MCF 10A (cell line): ENCODE results near the gene AMZ1. TPM values are rescaled to one million over a fixed set of nuclear protein-coding genes. Genes with fewer than 3 reads are reported as not detected.

Source experiments
- BruUV-seq: library from RNA; stranded (reverse); fragments of 400-500 nt; replicated peaks from 2 replicates; lab custom pipeline; 2021; lab: Mats Ljungman, UMichigan
- CTCF ChIA-PET: fragments of 300-600 bp; sonication (Branson Sonifier 250); formaldehyde crosslinking; extraction: SDS; loops from one replicate; lab custom pipeline; 2021; ENCODE audit warnings: antibody characterized with exemption, inconsistent platforms; lab: Yijun Ruan, JAX
- POLR2A ChIA-PET: fragments of 300-600, 350-650 bp; sonication (Branson Sonifier 250); formaldehyde crosslinking; extraction: SDS; loops from one replicate; lab custom pipeline; 2020; ENCODE audit warnings: antibody characterized with exemption, inconsistent platforms; lab: Yijun Ruan, JAX
- DNase-seq: peaks from one replicate; pipeline ENCODE4 v3.0.0-alpha.2; 2018; ENCODE audit not compliant: unreplicated experiment
- H3K27ac Mint-ChIP-seq: one replicate; pipeline ENCODE4 v1.8.0; 2022; ENCODE audit warnings: mild to moderate bottlenecking, low read depth, mixed read lengths; ENCODE audit not compliant: unreplicated experiment
- H3K27me3 Mint-ChIP-seq: one replicate; pipeline ENCODE4 v1.8.0; 2022; ENCODE audit warnings: mixed read lengths; ENCODE audit not compliant: insufficient read depth, unreplicated experiment
- H3K36me3 Mint-ChIP-seq: one replicate; pipeline ENCODE4 v1.8.0; 2022; ENCODE audit warnings: mild to moderate bottlenecking, moderate library complexity, mixed read lengths; ENCODE audit not compliant: insufficient read depth, unreplicated experiment
- H3K4me1 Mint-ChIP-seq: one replicate; pipeline ENCODE4 v1.8.0; 2022; ENCODE audit warnings: mixed read lengths; ENCODE audit not compliant: insufficient read depth, unreplicated experiment
- H3K4me3 Mint-ChIP-seq: one replicate; pipeline ENCODE4 v1.8.0; 2022; ENCODE audit warnings: mild to moderate bottlenecking, moderate library complexity, mixed read lengths; ENCODE audit not compliant: unreplicated experiment
- H3K9me3 Mint-ChIP-seq: one replicate; pipeline ENCODE4 v1.8.0; 2022; ENCODE audit warnings: mixed read lengths; ENCODE audit not compliant: unreplicated experiment
- CTCF ChIP-seq: fragments of 200-600 bp; IDR thresholded peaks from one replicate; pipeline ENCODE4 v1.8.0; 2022; ENCODE audit warnings: antibody characterized with exemption, mild to moderate bottlenecking; ENCODE audit not compliant: unreplicated experiment
- intact Hi-C: fragments of 100-400 bp; cut with micrococcal nuclease; formaldehyde crosslinking; loops from 2 replicates; pipeline ENCODE4 v1.14.1; 2022
- total RNA-seq: library from RNA; stranded (reverse); gene quantifications from 2 replicates; pipeline ENCODE4 v1.2.3, GENCODE V29; 2022

The AMZ1 gene
- total RNA-seq, 1 experiment from 2014 or later, result not detected

GRCh38 chr7:2761131-2761624 is 73.2 kb downstream of the AMZ1 start:
- H3K4me1 Mint-ChIP-seq, result peaks cover 43% of the 10 kb centered on the region
- peak overlapping the region; percentile 63 for H3K27ac Mint-ChIP-seq

GRCh38 chr7:2761801-2762497 is 73.9 kb downstream of the AMZ1 start:
- Mint-ChIP-seq H3K36me3 (peaks cover 9% of the 10 kb centered on the region), H3K4me3 (peak overlapping the region; percentile 51), H3K9me3 (no peaks in the 10 kb centered on the region), H3K27ac (peak overlapping the region; percentile 74), H3K4me1 (peaks cover 36% of the 10 kb centered on the region), H3K27me3 (no peaks in the 10 kb centered on the region)
- BruUV-seq, result no TSS peak
- no peak for TF ChIP-seq CTCF
- ChIA-PET POLR2A (interaction anchor here (1.3 to 5.1 kb wide), 3 partner anchors 42 to 60 kb away, joined by 4 to 74 read pairs (median 6); no protein-coding TSS in a partner anchor), CTCF (interaction anchor here (0.6 to 1.2 kb wide), 4 partner anchors 13 to 117 kb away, joined by 3 to 4 read pairs (median 4); no protein-coding TSS in a partner anchor)
- DNase-seq, result no peak
- intact Hi-C loops, result no loop called here

More at GRCh38 chr7:2761131-2761624, 73.2 kb downstream of the AMZ1 start:
- no peak overlapping the region for H3K4me3 Mint-ChIP-seq
- DNase-seq, result no peak
- H3K27me3 Mint-ChIP-seq, result no peaks in the 10 kb centered on the region
- H3K9me3 Mint-ChIP-seq, result no peaks in the 10 kb centered on the region
- no TSS peak for BruUV-seq
- ChIA-PET POLR2A (interaction anchor here (0.7 to 5.1 kb wide), 3 partner anchors 28 to 60 kb away, joined by 3 to 74 read pairs (median 4); no protein-coding TSS in a partner anchor), CTCF (interaction anchor here (0.7 to 1.2 kb wide), 5 partner anchors 14 to 301 kb away, joined by 3 to 4 read pairs (median 3); no protein-coding TSS in a partner anchor)
- intact Hi-C loops, result no loop called here
- no peak for TF ChIP-seq CTCF
- peaks cover 9% of the 10 kb centered on the region for H3K36me3 Mint-ChIP-seq

- Mint-ChIP-seq H3K27ac (peak overlapping the region; percentile 74), H3K4me3 (peak overlapping the region; percentile 51), H3K27me3 (no peaks in the 10 kb centered on the region), H3K36me3 (peaks cover 9% of the 10 kb centered on the region), H3K4me1 (peaks cover 19% of the 10 kb centered on the region), H3K9me3 (no peaks in the 10 kb centered on the region)
- intact Hi-C loops, result no loop called here
- ChIA-PET CTCF (interaction anchor here (0.6 to 1.2 kb wide), 3 partner anchors 54 to 993 kb away, joined by 3 to 4 read pairs (median 3); no protein-coding TSS in a partner anchor), POLR2A (interaction anchor here (0.6 to 1.5 kb wide), 4 partner anchors 10 to 58 kb away, joined by 3 to 6 read pairs (median 4); no protein-coding TSS in a partner anchor)
- TF ChIP-seq CTCF, result no peak
- BruUV-seq, result no TSS peak
- no peak for DNase-seq
Observed at GRCh38 chr7:2763597-2763996, 75.6 kb downstream of the AMZ1 start.

- no peak for DNase-seq
- TF ChIP-seq CTCF, result no peak
- intact Hi-C loops, result no loop called here
- ChIA-PET CTCF (interaction anchor here (0.6 kb wide), 1 partner anchor 100 kb away, joined by 3 read pairs; no protein-coding TSS in a partner anchor), POLR2A (no interaction called here)
- no TSS peak for BruUV-seq
- Mint-ChIP-seq H3K27ac (no peak overlapping the region), H3K4me3 (no peak overlapping the region), H3K9me3 (no peaks in the 10 kb centered on the region), H3K36me3 (peaks cover 9% of the 10 kb centered on the region), H3K4me1 (peaks cover 19% of the 10 kb centered on the region), H3K27me3 (no peaks in the 10 kb centered on the region)
Observed at GRCh38 chr7:2764621-2765020, 76.6 kb downstream of the AMZ1 start.
